H1 (cell line): Measurements from ENCODE around the gene CBLC. TPM values are rescaled to one million over a fixed set of nuclear protein-coding genes. Genes with fewer than 3 reads are reported as not detected.

Experiments used
- CTCF ChIA-PET: fragments of 300-600 bp; sonication (Branson Sonifier 250); formaldehyde crosslinking; loops from one replicate; lab custom pipeline; 2021; ENCODE audit not compliant: partially characterized antibody; lab: Charles Lee
- POLR2A ChIA-PET: fragments of 300-600 bp; sonication (Branson Sonifier 250); formaldehyde crosslinking; loops from one replicate; lab custom pipeline; 2021; ENCODE audit warnings: inconsistent platforms; ENCODE audit not compliant: partially characterized antibody; lab: Charles Lee
- DNase-seq, 2 experiments: peaks; one replicate each; pipeline versions ENCODE4 v3.0.0 to v3.0.0-alpha.2; 2010 to 2022; ENCODE audit warnings: low spot score in 2 of 2, low read depth in 1 of 2, mixed read lengths in 1 of 2
- FAIRE-seq: peaks from 2 replicates; lab custom pipeline; 2011; peaks lifted over from hg19 to GRCh38; lab: Jason Lieb, UNC
- H2AFZ ChIP-seq: 2 replicates; pipeline ENCODE4 v1.8.1; 2012; ENCODE audit warnings: low read length, inconsistent platforms
- H2AK5ac ChIP-seq: 2 replicates; pipeline ENCODE4 v1.6.1; 2013; ENCODE audit warnings: low read depth, low read length
- H2BK120ac ChIP-seq: replicated peaks from 2 replicates; pipeline ENCODE3; 2013; ENCODE audit warnings: low read depth, low read length, inconsistent platforms
- H2BK12ac ChIP-seq: 2 replicates; pipeline ENCODE4 v1.6.1; 2013; ENCODE audit warnings: low read depth, low read length
- H2BK15ac ChIP-seq: 2 replicates; pipeline ENCODE4 v1.6.1; 2013; ENCODE audit warnings: low read length
- H2BK20ac ChIP-seq: 2 replicates; pipeline ENCODE4 v1.6.1; 2013; ENCODE audit warnings: low read length
- H2BK5ac ChIP-seq: 2 replicates; pipeline ENCODE4 v1.6.1; 2013; ENCODE audit warnings: low read depth, low read length
- H3K14ac ChIP-seq: 2 replicates; pipeline ENCODE4 v1.6.1; 2013; ENCODE audit warnings: inconsistent platforms; ENCODE audit not compliant: insufficient read length
- H3K18ac ChIP-seq: 2 replicates; pipeline ENCODE4 v1.6.1; 2013; ENCODE audit warnings: low read length; ENCODE audit errors: extremely low read depth
- H3K23ac ChIP-seq: 2 replicates; pipeline ENCODE4 v1.6.1; 2013; ENCODE audit warnings: inconsistent platforms; ENCODE audit not compliant: insufficient read length
- H3K23me2 ChIP-seq: 2 replicates; pipeline ENCODE4 v1.6.1; 2013; ENCODE audit warnings: low read depth, low read length
- H3K27ac ChIP-seq: 2 replicates; pipeline ENCODE4 v1.6.1; 2011; ENCODE audit warnings: low read depth, low read length, inconsistent platforms
- H3K27me3 ChIP-seq, 4 experiments: replicated peaks in 1 of 4; 1 replicate in 1 of 4; 2 replicates in 3 of 4; pipeline versions ENCODE4 v1.6.1 to v1.8.1; 2011 to 2013; ENCODE audit warnings: low read length in 3 of 4, mild to moderate bottlenecking in 3 of 4, inconsistent platforms in 2 of 4, mixed read lengths in 2 of 4, moderate library complexity in 1 of 4; ENCODE audit not compliant: control insufficient read depth in 3 of 4, insufficient read depth in 3 of 4; ENCODE audit errors: extremely low read depth in 1 of 4
- H3K36me3 ChIP-seq, 4 experiments: 2 replicates each; pipeline versions ENCODE4 v1.6.1 to v1.8.1; 2011 to 2013; ENCODE audit warnings: mild to moderate bottlenecking in 4 of 4, low read length in 3 of 4, moderate library complexity in 2 of 4, control low read depth in 1 of 4, inconsistent platforms in 1 of 4; ENCODE audit not compliant: insufficient read depth in 4 of 4, control insufficient read depth in 2 of 4
- H3K4ac ChIP-seq: replicated peaks from 2 replicates; pipeline ENCODE3; 2013; ENCODE audit warnings: low read length, low read depth, mixed read lengths, inconsistent platforms; ENCODE audit not compliant: insufficient read length
- H3K4me1 ChIP-seq, 4 experiments: replicated peaks in 1 of 4; 1 replicate in 1 of 4; 2 replicates in 3 of 4; pipeline versions ENCODE4 v1.6.1 to v1.8.1; 2011 to 2013; ENCODE audit warnings: low read length in 3 of 4, inconsistent platforms in 2 of 4, mixed read lengths in 1 of 4; ENCODE audit not compliant: insufficient read depth in 4 of 4, control insufficient read depth in 3 of 4
- H3K4me2 ChIP-seq, 2 experiments: 2 replicates each; pipeline versions ENCODE4 v1.6.1 to v1.8.1; 2011 to 2013; ENCODE audit warnings: low read depth in 2 of 2, low read length in 2 of 2, control low read depth in 1 of 2, inconsistent platforms in 1 of 2, mild to moderate bottlenecking in 1 of 2; ENCODE audit not compliant: insufficient read depth in 1 of 2
- H3K4me3 ChIP-seq, 4 experiments: fragments of 200-600, 300-600 bp in 1 of 4; sonication (generic), shearing (Covaris generic), sonication (Bioruptor Twin) in 1 of 4; 2 replicates each; pipeline versions ENCODE4 v1.5.1 to v1.8.1; 2011 to 2016; ENCODE audit warnings: low read length in 4 of 4, low read depth in 3 of 4, control low read depth in 2 of 4, inconsistent platforms in 2 of 4, mild to moderate bottlenecking in 2 of 4, mixed read lengths in 1 of 4, moderate library complexity in 1 of 4; ENCODE audit not compliant: insufficient read depth in 2 of 4; ENCODE audit errors: extremely low read depth in 1 of 4
- H3K56ac ChIP-seq: replicated peaks from 2 replicates; pipeline ENCODE3; 2013; ENCODE audit warnings: low read depth, mild to moderate bottlenecking, mixed read lengths, low read length, inconsistent platforms; ENCODE audit not compliant: insufficient read length
- H3K79me1 ChIP-seq: 2 replicates; pipeline ENCODE4 v1.6.1; 2013; ENCODE audit warnings: low read depth, low read length, control low read depth
- H3K79me2 ChIP-seq, 2 experiments: 2 replicates each; pipeline versions ENCODE4 v1.6.1 to v1.8.1; 2012 to 2013; ENCODE audit warnings: low read length in 2 of 2, mild to moderate bottlenecking in 2 of 2, inconsistent platforms in 1 of 2; ENCODE audit not compliant: insufficient read depth in 2 of 2, control insufficient read depth in 1 of 2
- H3K9ac ChIP-seq, 4 experiments: replicated peaks in 1 of 4; 1 replicate in 1 of 4; 2 replicates in 3 of 4; pipeline versions ENCODE4 v1.6.1 to v1.8.1; 2011 to 2013; ENCODE audit warnings: low read depth in 3 of 4, low read length in 3 of 4, control low read depth in 2 of 4, mild to moderate bottlenecking in 2 of 4, moderate library complexity in 2 of 4, inconsistent platforms in 1 of 4; ENCODE audit errors: extremely low read depth in 1 of 4
- H3K9me3 ChIP-seq, 2 experiments: 2 replicates each; pipeline versions ENCODE4 v1.6.1 to v1.8.1; 2012 to 2013; ENCODE audit warnings: mild to moderate bottlenecking in 2 of 2, moderate library complexity in 2 of 2, control low read depth in 1 of 2, inconsistent platforms in 1 of 2, low read depth in 1 of 2, low read length in 1 of 2, mixed read lengths in 1 of 2; ENCODE audit not compliant: insufficient read depth in 2 of 2
- H4K20me1 ChIP-seq, 2 experiments: replicated peaks in 1 of 2; 2 replicates each; pipeline versions ENCODE3 to v1.8.1; 2011 to 2013; ENCODE audit warnings: inconsistent platforms in 2 of 2, low read length in 2 of 2, mild to moderate bottlenecking in 1 of 2; ENCODE audit not compliant: insufficient read depth in 2 of 2, control insufficient read depth in 1 of 2
- H4K5ac ChIP-seq: 2 replicates; pipeline ENCODE4 v1.6.1; 2013; ENCODE audit warnings: low read length, low read depth, mixed read lengths, inconsistent platforms; ENCODE audit not compliant: insufficient read length
- H4K8ac ChIP-seq: 2 replicates; pipeline ENCODE4 v1.8.0; 2013; ENCODE audit warnings: mild to moderate bottlenecking, moderate library complexity, low read length, inconsistent platforms; ENCODE audit not compliant: insufficient read depth; ENCODE audit errors: extremely low read depth
- H4K91ac ChIP-seq: replicated peaks from 2 replicates; pipeline ENCODE3; 2013; ENCODE audit warnings: low read length, mixed read lengths, inconsistent platforms; ENCODE audit not compliant: insufficient read length
- ATF2 ChIP-seq: IDR thresholded peaks from 2 replicates; pipeline ENCODE4 v1.6.1; 2012; ENCODE audit warnings: low read length, inconsistent platforms
- CHD1 ChIP-seq: IDR thresholded peaks from 2 replicates; pipeline ENCODE4 v1.6.1; 2012; ENCODE audit warnings: low read depth, low read length, improper control_type of control experiment
- EZH2 ChIP-seq: fragments of 200-600 bp; sonication (generic); IDR thresholded peaks from 2 replicates; pipeline ENCODE4 v1.7.1; 2012; ENCODE audit warnings: low read depth, mild to moderate bottlenecking, moderate library complexity, low read length, inconsistent platforms; ENCODE audit not compliant: severe bottlenecking
- KDM1A ChIP-seq: fragments of 200-600, 300-600 bp; sonication (generic); IDR thresholded peaks from 2 replicates; pipeline ENCODE4 v1.7.1; 2016; ENCODE audit warnings: mild to moderate bottlenecking, low read length, borderline replicate concordance
- POLR2A ChIP-seq, 2 experiments: IDR thresholded peaks; 1 replicate in 1 of 2; 2 replicates in 1 of 2; pipeline ENCODE4 v1.6.1; 2011; ENCODE audit warnings: low read depth in 2 of 2, low read length in 2 of 2, mild to moderate bottlenecking in 2 of 2; ENCODE audit errors: control extremely low read depth in 1 of 2
- RXRA ChIP-seq: IDR thresholded peaks from 2 replicates; pipeline ENCODE4 v1.6.1; 2011; ENCODE audit warnings: low read depth, mild to moderate bottlenecking, low read length, moderate library complexity; ENCODE audit not compliant: insufficient read depth
- SAP30 ChIP-seq: fragments of 300-600 bp; sonication (generic); IDR thresholded peaks from 2 replicates; pipeline ENCODE4 v1.7.1; 2012; ENCODE audit warnings: low read length, moderate library complexity, mild to moderate bottlenecking, inconsistent platforms; ENCODE audit not compliant: insufficient read depth, insufficient replicate concordance
- WGBS, 2 experiments: shearing (Covaris generic) in 1 of 2; methylation state at CpG; one replicate each; pipeline versions ENCODE4 v1.1.6 to v1.1.7; 2013 to 2015; ENCODE audit warnings: low lambda C conversion rate in 2 of 2, mixed read lengths in 2 of 2, inconsistent platforms in 1 of 2, low coverage in 1 of 2, missing lambda C conversion rate in 1 of 2; ENCODE audit not compliant: insufficient replicate concordance in 2 of 2, insufficient coverage in 1 of 2, insufficient read length in 1 of 2; ENCODE audit errors: extremely low coverage in 1 of 2, missing lambda C conversion rate in 1 of 2; 5-methylcytosine and 5-hydroxymethylcytosine counted together
- polyA plus RNA-seq, 7 experiments: library from polyadenylated mRNA; depleted of rRNA in 3 of 7; stranded (reverse) in 5 of 7; unstranded in 2 of 7; fragments of >200 nt in 5 of 7; fragments of 200-250 nt in 2 of 7; gene quantifications; 1 replicate in 5 of 7; 2 replicates in 1 of 7; 4 replicates in 1 of 7; pipeline versions ENCODE4 v1.2.1 to v1.2.3, GENCODE V29; 2011 to 2013; ENCODE audit warnings: missing spikeins in 2 of 7, mixed read lengths in 2 of 7
- total RNA-seq: library from RNA; stranded (reverse); fragmentation: NEBNext Ultra II Directional; extraction: Animal tissue kit (Norgen Biotek cat#: 25700); gene quantifications from 2 replicates; pipeline ENCODE4 v1.2.1, GENCODE V29; 2021

The CBLC gene
- total and polyA plus RNA-seq, 2 of the 8 experiments (the other 6 are each of a cell fraction or from before 2014, with no cell fraction given): 17.4 to 35.7 TPM

- Histone ChIP-seq H2AFZ (no peak overlapping the region), H2BK5ac (no peak overlapping the region), H3K27ac (no peak overlapping the region), H4K5ac (no peak overlapping the region), H4K8ac (no peak overlapping the region), H3K36me3 (no peaks in the 10 kb centered on the region), H3K79me1 (no peaks in the 10 kb centered on the region), H2BK120ac (no peak overlapping the region), H2AK5ac (no peak overlapping the region), H3K9ac (no peak overlapping the region), H2BK15ac (0 out of 2 replicates have a peak overlapping the region, but pooled peaks have one; percentile 61), H3K9me3 (no peaks in the 10 kb centered on the region), H2BK20ac (no peak overlapping the region), H3K23ac (no peak overlapping the region), H3K4me3 (no peak overlapping the region), H3K18ac (no peak overlapping the region), H3K4ac (no peak overlapping the region), H2BK12ac (no peak overlapping the region), H3K4me2 (no peak overlapping the region), H3K23me2 (no peaks in the 10 kb centered on the region), H3K27me3 (no peaks in the 10 kb centered on the region; a peak in 1 of 7 replicates), H3K56ac (no peak overlapping the region), H4K20me1 (no peaks in the 10 kb centered on the region), H4K91ac (no peak overlapping the region), H3K4me1 (no peaks in the 10 kb centered on the region), H3K14ac (no peak overlapping the region), H3K79me2 (no peaks in the 10 kb centered on the region)
- FAIRE-seq (no peak), DNase-seq (no peak)
- POLR2A ChIA-PET: interaction anchor here (0.6 to 2.3 kb wide), 4 partner anchors 10 to 23 kb away, joined by 3 to 4 read pairs (median 3); partner anchors contain the start of gene BCL3
- 84% methylated on average over 6 of the region's 6 CpGs; no CpG with 5 or more reads in 1 of the 2 experiments for WGBS, 2 experiments
- CTCF ChIA-PET: interaction anchor here (0.8 to 20.6 kb wide), 14 partner anchors 10 to 157 kb away, joined by 3 to 468 read pairs (median 4); partner anchors contain the start of gene NECTIN2
- TF ChIP-seq POLR2A (IDR thresholded peaks at IDR 0.05; ENCODE audit: control extremely low read depth in 1 of 2, low read depth in 2 of 2, low read length in 2 of 2) (no peak), CHD1 (no peak), KDM1A (no peak), ATF2 (no peak), EZH2 (no peak), RXRA (no peak), SAP30 (no peak)
Observed at GRCh38 chr19:44728178-44728577, 49.5 kb upstream of the CBLC start.
